ENCODE measurements around the gene SPINK9. TPM values are rescaled to one million over a fixed set of nuclear protein-coding genes. Genes with fewer than 3 reads are reported as not detected.

SPINK9 gene
- total RNA-seq, 1 donor from 2014 or later, result not detected

- Mint-ChIP-seq H3K36me3 (ENCODE audit: low read depth) (peaks cover 18% of the 10 kb centered on the region), H3K9me3 (peaks cover 14% of the 10 kb centered on the region), H3K4me3 (no peak overlapping the region), H3K4me1 (no peaks in the 10 kb centered on the region), H3K27ac (ENCODE audit: unreplicated experiment) (no peak overlapping the region), H3K27me3 (ENCODE audit: low read depth) (no peaks in the 10 kb centered on the region)
- no peak for DNase-seq (ENCODE audit: low read depth, low spot score)
- TF ChIP-seq CTCF (conservative IDR thresholded peaks at IDR 0.05), result no peak
Measured at GRCh38 chr5:148333262-148333849, 2.0 kb upstream of the SPINK9 start.

DNA sequence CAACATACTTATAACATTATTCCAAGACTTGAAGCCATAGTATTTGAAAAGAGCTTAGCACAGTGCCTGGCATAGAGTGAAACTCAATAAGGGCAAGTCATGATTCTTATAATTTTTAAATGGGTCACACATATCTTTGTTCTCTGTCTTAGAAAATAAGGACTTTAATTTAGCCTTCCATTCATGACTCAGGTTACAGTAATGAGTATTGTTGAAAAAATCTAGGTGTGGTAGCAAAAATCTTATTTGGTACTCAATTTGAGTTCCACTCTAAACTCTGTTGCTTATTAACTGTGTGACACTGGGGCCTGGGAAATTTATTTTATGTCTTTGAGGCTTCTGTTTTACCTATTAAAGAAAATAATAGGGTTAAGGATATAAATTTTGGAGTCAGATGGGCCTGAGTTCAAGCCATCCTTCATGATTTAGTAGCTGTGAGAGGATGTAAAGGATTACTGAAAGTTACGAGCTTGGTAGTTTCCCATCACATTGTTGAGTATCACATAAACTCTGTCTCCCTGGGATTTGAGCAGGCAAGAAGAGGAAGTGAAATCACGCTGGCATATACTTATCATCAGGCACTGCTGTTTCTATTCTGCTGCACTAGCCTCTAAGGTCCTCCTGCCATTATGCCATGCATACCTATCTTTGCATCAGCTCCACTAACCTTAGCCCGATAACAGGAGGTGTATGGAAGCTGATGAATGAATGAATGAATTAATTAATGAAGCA is 1.5 kb downstream of the SPINK9 start:
- Mint-ChIP-seq H3K27me3 (ENCODE audit: low read depth) (no peaks in the 10 kb centered on the region), H3K36me3 (ENCODE audit: low read depth) (peaks cover 2% of the 10 kb centered on the region), H3K27ac (ENCODE audit: unreplicated experiment) (no peak overlapping the region), H3K9me3 (peaks cover 2% of the 10 kb centered on the region), H3K4me3 (no peak overlapping the region), H3K4me1 (no peaks in the 10 kb centered on the region)
- TF ChIP-seq CTCF (conservative IDR thresholded peaks at IDR 0.05), result no peak
- DNase-seq (ENCODE audit: low read depth, low spot score), result no peak

DNA sequence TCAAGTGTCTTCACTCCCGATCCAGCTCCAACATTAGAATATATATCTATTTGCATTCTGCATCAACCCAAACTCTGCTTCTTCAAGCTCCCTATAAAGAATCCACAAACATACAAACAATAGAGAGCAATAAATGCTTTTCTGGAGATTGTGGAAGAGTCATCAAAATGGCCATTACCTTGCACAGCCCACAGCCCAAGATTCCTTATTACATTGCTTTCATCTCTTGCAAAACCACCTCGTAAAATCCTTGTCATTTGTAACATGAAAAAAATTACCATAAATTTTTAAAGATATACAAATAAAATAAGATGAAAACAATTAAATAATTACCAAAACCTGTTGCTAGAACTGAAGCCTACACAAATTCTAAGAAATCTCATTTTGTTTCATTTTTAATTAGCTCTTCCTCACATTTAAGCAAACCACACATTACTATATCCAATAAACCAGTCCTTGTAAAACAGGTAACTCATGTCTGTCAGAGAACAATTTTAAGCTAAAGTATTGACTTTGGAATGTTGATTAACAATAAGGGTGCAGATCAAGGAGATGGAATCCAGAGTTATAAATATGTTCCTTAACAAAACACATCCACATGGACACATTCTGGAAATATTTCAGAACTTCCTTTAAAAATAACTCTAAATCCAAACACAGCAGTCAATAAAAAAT is 7.1 kb downstream of the SPINK9 start:
- H3K36me3 Mint-ChIP-seq (ENCODE audit: low read depth), result no peaks in the 10 kb centered on the region
- TF ChIP-seq CTCF (conservative IDR thresholded peaks at IDR 0.05), result no peak
- H3K9me3 Mint-ChIP-seq, result no peaks in the 10 kb centered on the region
- H3K27me3 Mint-ChIP-seq (ENCODE audit: low read depth), result no peaks in the 10 kb centered on the region
- H3K4me3 Mint-ChIP-seq, result no peak overlapping the region
- no peaks in the 10 kb centered on the region for H3K4me1 Mint-ChIP-seq
- H3K27ac Mint-ChIP-seq (ENCODE audit: unreplicated experiment), result no peak overlapping the region
- no peak for DNase-seq (ENCODE audit: low read depth, low spot score)

DNA sequence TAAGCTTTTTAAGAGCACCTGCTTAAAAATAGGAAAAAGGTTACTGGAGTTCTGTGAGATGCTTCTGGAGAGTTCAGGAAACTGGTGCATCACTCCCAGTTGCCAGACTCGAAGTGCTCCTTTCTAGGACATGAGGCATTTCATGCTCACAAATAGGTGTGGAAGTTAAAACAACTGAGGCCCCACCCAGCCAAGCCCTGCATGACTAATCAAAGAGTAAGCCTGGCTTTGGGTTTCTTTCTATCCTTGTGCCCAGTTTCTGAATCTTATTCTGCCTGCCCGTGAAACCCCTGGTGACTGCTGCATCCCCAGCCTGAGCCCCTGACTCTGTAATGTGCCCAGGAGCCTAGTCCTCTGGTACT is 7.7 kb downstream of the SPINK9 start:
- Mint-ChIP-seq H3K9me3 (no peaks in the 10 kb centered on the region), H3K4me3 (no peak overlapping the region), H3K36me3 (ENCODE audit: low read depth) (no peaks in the 10 kb centered on the region), H3K4me1 (no peaks in the 10 kb centered on the region), H3K27ac (ENCODE audit: unreplicated experiment) (no peak overlapping the region), H3K27me3 (ENCODE audit: low read depth) (no peaks in the 10 kb centered on the region)
- no peak for DNase-seq (ENCODE audit: low read depth, low spot score)
- TF ChIP-seq CTCF (conservative IDR thresholded peaks at IDR 0.05), result no peak

GRCh38 chr5:148343603-148344487 is 8.5 kb downstream of the SPINK9 start:
- Mint-ChIP-seq H3K27ac (ENCODE audit: unreplicated experiment) (no peak overlapping the region), H3K9me3 (no peaks in the 10 kb centered on the region), H3K36me3 (ENCODE audit: low read depth) (no peaks in the 10 kb centered on the region), H3K4me1 (no peaks in the 10 kb centered on the region), H3K27me3 (ENCODE audit: low read depth) (no peaks in the 10 kb centered on the region), H3K4me3 (no peak overlapping the region)
- TF ChIP-seq CTCF (conservative IDR thresholded peaks at IDR 0.05), result no peak
- no peak for DNase-seq (ENCODE audit: low read depth, low spot score)
